ENCODE results near the gene REX1BD.

REX1BD gene

GRCh38 chr19:18608102-18608804 lies 19.7 kb downstream of the REX1BD start:
- Histone ChIP-seq H3K9me3 (ENCODE audit: control insufficient read depth, low read length) (no peaks in the 10 kb centered on the region), H3K36me3 (ENCODE audit: control insufficient read depth, insufficient read depth, low read length) (no peaks in the 10 kb centered on the region), H3K27me3 (replicated peaks; ENCODE audit: control insufficient read depth, insufficient read depth, low read length, poor library complexity, severe bottlenecking) (peaks cover 91% of the 10 kb centered on the region), H3K4me1 (ENCODE audit: control insufficient read depth, insufficient read depth, low read length, poor library complexity, severe bottlenecking) (peaks cover 47% of the 10 kb centered on the region), H3K4me3 (ENCODE audit: insufficient read depth, low read depth, low read length, poor library complexity, severe bottlenecking) (no peak overlapping the region), H3K27ac (ENCODE audit: insufficient read depth, low read length, poor library complexity, severe bottlenecking) (no peak overlapping the region)
- DNase-seq: no peak

GRCh38 chr19:18608805-18609716 lies 20.5 kb downstream of the REX1BD start:
- peaks cover 47% of the 10 kb centered on the region for H3K4me1 ChIP-seq (ENCODE audit: control insufficient read depth, insufficient read depth, low read length, poor library complexity, severe bottlenecking)
- H3K27me3 ChIP-seq (replicated peaks; ENCODE audit: control insufficient read depth, insufficient read depth, low read length, poor library complexity, severe bottlenecking): peaks cover 92% of the 10 kb centered on the region

GRCh38 chr19:18609717-18610051 lies 21.1 kb downstream of the REX1BD start:
- no peak overlapping the region for H3K27ac ChIP-seq (ENCODE audit: insufficient read depth, low read length, poor library complexity, severe bottlenecking)
- no peak overlapping the region for H3K4me3 ChIP-seq (ENCODE audit: insufficient read depth, low read depth, low read length, poor library complexity, severe bottlenecking)
- H3K4me1 ChIP-seq (ENCODE audit: control insufficient read depth, insufficient read depth, low read length, poor library complexity, severe bottlenecking): peaks cover 46% of the 10 kb centered on the region
- peaks cover 91% of the 10 kb centered on the region for H3K27me3 ChIP-seq (replicated peaks; ENCODE audit: control insufficient read depth, insufficient read depth, low read length, poor library complexity, severe bottlenecking)
- no peaks in the 10 kb centered on the region for H3K9me3 ChIP-seq (ENCODE audit: control insufficient read depth, low read length)
- H3K36me3 ChIP-seq (ENCODE audit: control insufficient read depth, insufficient read depth, low read length): no peaks in the 10 kb centered on the region
- DNase-seq: no peak

More at GRCh38 chr19:18608805-18609716, 20.5 kb downstream of the REX1BD start:
- no peak for DNase-seq
- Histone ChIP-seq H3K4me3 (ENCODE audit: insufficient read depth, low read depth, low read length, poor library complexity, severe bottlenecking) (no peak overlapping the region), H3K27ac (ENCODE audit: insufficient read depth, low read length, poor library complexity, severe bottlenecking) (no peak overlapping the region), H3K36me3 (ENCODE audit: control insufficient read depth, insufficient read depth, low read length) (no peaks in the 10 kb centered on the region), H3K9me3 (ENCODE audit: control insufficient read depth, low read length) (no peaks in the 10 kb centered on the region)

GRCh38 chr19:18610245-18610555 lies 21.6 kb downstream of the REX1BD start:
- no peak overlapping the region for H3K4me3 ChIP-seq (ENCODE audit: insufficient read depth, low read depth, low read length, poor library complexity, severe bottlenecking)
- H3K27ac ChIP-seq (ENCODE audit: insufficient read depth, low read length, poor library complexity, severe bottlenecking): no peak overlapping the region
- H3K27me3 ChIP-seq (replicated peaks; ENCODE audit: control insufficient read depth, insufficient read depth, low read length, poor library complexity, severe bottlenecking): peaks cover 86% of the 10 kb centered on the region
- H3K4me1 ChIP-seq (ENCODE audit: control insufficient read depth, insufficient read depth, low read length, poor library complexity, severe bottlenecking): peaks cover 44% of the 10 kb centered on the region
- DNase-seq: no peak
- no peaks in the 10 kb centered on the region for H3K9me3 ChIP-seq (ENCODE audit: control insufficient read depth, low read length)
- no peaks in the 10 kb centered on the region for H3K36me3 ChIP-seq (ENCODE audit: control insufficient read depth, insufficient read depth, low read length)

- no peaks in the 10 kb centered on the region for H3K9me3 ChIP-seq (ENCODE audit: control insufficient read depth, low read length)
- H3K27ac ChIP-seq (ENCODE audit: insufficient read depth, low read length, poor library complexity, severe bottlenecking): no peak overlapping the region
- peaks cover 81% of the 10 kb centered on the region for H3K27me3 ChIP-seq (replicated peaks; ENCODE audit: control insufficient read depth, insufficient read depth, low read length, poor library complexity, severe bottlenecking)
- H3K4me3 ChIP-seq (ENCODE audit: insufficient read depth, low read depth, low read length, poor library complexity, severe bottlenecking): no peak overlapping the region
- H3K4me1 ChIP-seq (ENCODE audit: control insufficient read depth, insufficient read depth, low read length, poor library complexity, severe bottlenecking): peaks cover 40% of the 10 kb centered on the region
- H3K36me3 ChIP-seq (ENCODE audit: control insufficient read depth, insufficient read depth, low read length): no peaks in the 10 kb centered on the region
- DNase-seq: no peak
Measured at GRCh38 chr19:18610556-18611326, 22.1 kb downstream of the REX1BD start.

- Histone ChIP-seq H3K4me3 (ENCODE audit: insufficient read depth, low read depth, low read length, poor library complexity, severe bottlenecking) (peak overlapping the region; percentile 62), H3K27me3 (replicated peaks; ENCODE audit: control insufficient read depth, insufficient read depth, low read length, poor library complexity, severe bottlenecking) (peaks cover 75% of the 10 kb centered on the region), H3K36me3 (ENCODE audit: control insufficient read depth, insufficient read depth, low read length) (no peaks in the 10 kb centered on the region), H3K4me1 (ENCODE audit: control insufficient read depth, insufficient read depth, low read length, poor library complexity, severe bottlenecking) (peaks cover 38% of the 10 kb centered on the region), H3K27ac (ENCODE audit: insufficient read depth, low read length, poor library complexity, severe bottlenecking) (no peak overlapping the region), H3K9me3 (ENCODE audit: control insufficient read depth, low read length) (no peaks in the 10 kb centered on the region)
- DNase-seq: no peak
Measured at GRCh38 chr19:18611327-18612050, 22.9 kb downstream of the REX1BD start.

GRCh38 chr19:18612051-18612771 lies 23.6 kb downstream of the REX1BD start:
- peaks cover 72% of the 10 kb centered on the region for H3K27me3 ChIP-seq (replicated peaks; ENCODE audit: control insufficient read depth, insufficient read depth, low read length, poor library complexity, severe bottlenecking)

GRCh38 chr19:18612772-18613588 lies 24.4 kb downstream of the REX1BD start, which contains the start of gene TMEM59L:
TMEM59L (plus strand) TSS chr19:18612870; CDS start chr19:18612959, 89 bp downstream.
- peak; percentile 38 to 45 (median 45) for DNase-seq
- Histone ChIP-seq H3K36me3 (ENCODE audit: control insufficient read depth, insufficient read depth, low read length) (no peaks in the 10 kb centered on the region), H3K9me3 (ENCODE audit: control insufficient read depth, low read length) (no peaks in the 10 kb centered on the region), H3K27ac (ENCODE audit: insufficient read depth, low read length, poor library complexity, severe bottlenecking) (no peak within 1 kb of the TSS), H3K4me3 (ENCODE audit: insufficient read depth, low read depth, low read length, poor library complexity, severe bottlenecking) (peak within 1 kb of the TSS; percentile 62), H3K4me1 (ENCODE audit: control insufficient read depth, insufficient read depth, low read length, poor library complexity, severe bottlenecking) (peaks cover 29% of the 10 kb centered on the region), H3K27me3 (replicated peaks; ENCODE audit: control insufficient read depth, insufficient read depth, low read length, poor library complexity, severe bottlenecking) (peaks cover 68% of the 10 kb centered on the region)

More at GRCh38 chr19:18612051-18612771, 23.6 kb downstream of the REX1BD start:
- no peaks in the 10 kb centered on the region for H3K9me3 ChIP-seq (ENCODE audit: control insufficient read depth, low read length)
- peaks cover 37% of the 10 kb centered on the region for H3K4me1 ChIP-seq (ENCODE audit: control insufficient read depth, insufficient read depth, low read length, poor library complexity, severe bottlenecking)
- H3K4me3 ChIP-seq (ENCODE audit: insufficient read depth, low read depth, low read length, poor library complexity, severe bottlenecking): peak overlapping the region; percentile 62
- no peak overlapping the region for H3K27ac ChIP-seq (ENCODE audit: insufficient read depth, low read length, poor library complexity, severe bottlenecking)
- DNase-seq: no peak
- H3K36me3 ChIP-seq (ENCODE audit: control insufficient read depth, insufficient read depth, low read length): no peaks in the 10 kb centered on the region
